ENCODE data around the gene ADARB2. TPM values are rescaled to one million over a fixed set of nuclear protein-coding genes. Genes with fewer than 3 reads are reported as not detected.
"Not testable (repeated sequence)": the region's sequence is repeated elsewhere in the genome, so short reads cannot be mapped to it uniquely, and the experiment has no call there.

Gene ADARB2
- total RNA-seq, 1 donor from 2014 or later = 0.11 TPM

- intact Hi-C loops (cut with micrococcal nuclease) = no loop called here
These were observed 336.0 kb downstream of the ADARB2 start for GRCh38 chr10:1401071-1401965.

DNA sequence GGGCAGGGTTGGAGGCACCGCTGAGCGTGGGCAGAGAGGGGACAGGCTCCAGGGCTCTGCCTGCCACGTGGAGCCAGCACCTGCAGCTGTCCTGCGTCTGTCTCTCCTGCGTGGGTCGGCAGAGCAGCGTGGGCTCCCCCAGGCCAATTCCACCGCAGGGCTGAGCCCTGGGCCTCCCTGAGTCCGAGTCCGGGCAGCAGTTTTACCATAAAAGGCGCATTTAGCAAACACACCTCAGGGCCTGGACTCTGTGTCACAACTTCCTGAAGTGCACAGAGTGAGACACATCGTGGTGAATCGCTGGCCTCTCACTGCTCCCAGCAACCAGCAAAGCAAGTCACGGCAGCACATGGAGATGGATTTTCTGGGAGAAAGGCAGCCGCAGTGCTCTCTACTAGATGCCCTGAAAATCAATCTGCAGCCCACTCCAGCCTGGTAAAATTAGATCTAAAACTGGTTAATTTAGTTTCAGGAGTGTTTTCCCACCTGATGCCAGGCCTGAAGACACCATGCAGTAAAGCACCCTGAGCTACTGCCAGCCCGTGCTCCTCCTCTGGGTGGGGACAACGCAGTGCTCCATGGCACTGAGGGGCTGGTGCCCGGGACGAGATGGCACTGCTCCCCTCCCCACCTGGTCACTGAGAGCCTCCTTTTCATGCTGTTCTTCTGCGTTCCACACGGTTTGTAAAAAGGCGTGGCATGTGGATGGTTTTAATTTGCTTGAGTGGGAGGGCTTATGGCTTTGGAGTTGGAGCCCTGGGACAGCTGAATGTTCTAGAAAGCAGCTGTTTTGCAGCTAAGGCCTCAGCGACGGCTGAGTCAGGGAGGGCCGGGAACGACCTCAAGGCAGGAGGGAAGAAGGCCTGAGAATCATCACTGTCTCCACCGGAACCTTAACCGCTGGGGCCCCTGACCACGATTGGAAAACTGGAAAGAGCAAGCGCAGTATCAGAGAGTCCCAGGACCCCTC is 336.9 kb downstream of the ADARB2 start:
- DNase-seq = no peak
- Histone ChIP-seq H3K36me3 (no peaks in the 10 kb centered on the region), H3K9me3 (replicated peaks) (no peaks in the 10 kb centered on the region), H3K27me3 (ENCODE audit: low read depth) (peaks cover 73% of the 10 kb centered on the region), H3K27ac (replicated peaks) (no peak overlapping the region), H3K4me3 (no peak overlapping the region), H3K4me1 (no peaks in the 10 kb centered on the region)
- intact Hi-C loops (cut with micrococcal nuclease) = no loop called here
- TF ChIP-seq, protein P1, sequence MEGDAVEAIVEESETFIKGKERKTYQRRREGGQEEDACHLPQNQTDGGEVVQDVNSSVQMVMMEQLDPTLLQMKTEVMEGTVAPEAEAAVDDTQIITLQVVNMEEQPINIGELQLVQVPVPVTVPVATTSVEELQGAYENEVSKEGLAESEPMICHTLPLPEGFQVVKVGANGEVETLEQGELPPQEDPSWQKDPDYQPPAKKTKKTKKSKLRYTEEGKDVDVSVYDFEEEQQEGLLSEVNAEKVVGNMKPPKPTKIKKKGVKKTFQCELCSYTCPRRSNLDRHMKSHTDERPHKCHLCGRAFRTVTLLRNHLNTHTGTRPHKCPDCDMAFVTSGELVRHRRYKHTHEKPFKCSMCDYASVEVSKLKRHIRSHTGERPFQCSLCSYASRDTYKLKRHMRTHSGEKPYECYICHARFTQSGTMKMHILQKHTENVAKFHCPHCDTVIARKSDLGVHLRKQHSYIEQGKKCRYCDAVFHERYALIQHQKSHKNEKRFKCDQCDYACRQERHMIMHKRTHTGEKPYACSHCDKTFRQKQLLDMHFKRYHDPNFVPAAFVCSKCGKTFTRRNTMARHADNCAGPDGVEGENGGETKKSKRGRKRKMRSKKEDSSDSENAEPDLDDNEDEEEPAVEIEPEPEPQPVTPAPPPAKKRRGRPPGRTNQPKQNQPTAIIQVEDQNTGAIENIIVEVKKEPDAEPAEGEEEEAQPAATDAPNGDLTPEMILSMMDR (IDR thresholded peaks at IDR 0.05; ENCODE audit: borderline replicate concordance) = no peak

More at GRCh38 chr10:1401071-1401965, 336.0 kb downstream of the ADARB2 start:
- H3K27me3 ChIP-seq (ENCODE audit: low read depth) = peaks cover 81% of the 10 kb centered on the region
- DNase-seq = no peak
- TF ChIP-seq, protein P1 (IDR thresholded peaks at IDR 0.05; ENCODE audit: borderline replicate concordance) = no peak
- no peak overlapping the region for H3K4me3 ChIP-seq
- no peaks in the 10 kb centered on the region for H3K36me3 ChIP-seq
- no peak overlapping the region for H3K27ac ChIP-seq (replicated peaks)
- no peaks in the 10 kb centered on the region for H3K4me1 ChIP-seq
- H3K9me3 ChIP-seq (replicated peaks) = no peaks in the 10 kb centered on the region

DNA sequence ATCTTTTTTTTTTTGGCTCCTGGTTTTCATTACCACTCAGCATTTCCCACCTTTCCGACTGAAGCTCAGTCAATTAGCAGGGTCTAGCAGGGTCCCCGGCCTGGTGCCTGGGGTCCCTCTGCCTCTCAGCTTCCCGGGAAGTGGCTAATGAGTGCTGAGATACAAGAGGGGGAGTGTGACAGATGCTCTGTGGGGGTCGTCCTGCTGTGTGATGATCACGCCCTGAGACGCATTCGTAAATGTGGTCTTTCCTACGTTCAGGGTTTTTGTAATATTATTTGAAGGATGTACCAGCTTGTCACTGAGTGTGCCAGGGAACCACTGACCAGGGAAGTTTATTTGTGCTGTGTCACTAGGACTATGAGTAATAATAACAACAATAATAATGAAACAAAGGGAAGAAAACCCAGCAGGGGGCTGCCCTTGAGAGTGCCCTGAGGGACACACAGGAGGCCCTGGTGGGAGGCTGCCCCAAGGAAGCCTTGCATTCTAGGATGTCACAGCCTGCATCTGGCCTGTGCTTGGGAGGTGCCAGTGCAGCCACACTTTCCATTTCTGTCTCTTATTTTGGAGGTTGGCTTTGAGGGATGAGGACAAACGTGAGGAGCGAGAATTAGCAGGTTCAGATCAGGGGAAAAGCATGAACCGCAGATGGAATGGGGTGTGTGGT is 337.8 kb downstream of the ADARB2 start:
- Histone ChIP-seq H3K4me3 (no peak overlapping the region), H3K9me3 (replicated peaks) (no peaks in the 10 kb centered on the region), H3K27ac (replicated peaks) (no peak overlapping the region), H3K27me3 (ENCODE audit: low read depth) (peaks cover 65% of the 10 kb centered on the region), H3K36me3 (no peaks in the 10 kb centered on the region), H3K4me1 (no peaks in the 10 kb centered on the region)
- intact Hi-C loops (cut with micrococcal nuclease) = no loop called here
- DNase-seq = no peak
- TF ChIP-seq, protein P1 (IDR thresholded peaks at IDR 0.05; ENCODE audit: borderline replicate concordance) = no peak

GRCh38 chr10:1398626-1399410 is 338.5 kb downstream of the ADARB2 start:
- Histone ChIP-seq H3K4me3 (no peak overlapping the region), H3K4me1 (no peaks in the 10 kb centered on the region), H3K9me3 (replicated peaks) (no peaks in the 10 kb centered on the region), H3K27ac (replicated peaks) (no peak overlapping the region), H3K27me3 (ENCODE audit: low read depth) (peaks cover 58% of the 10 kb centered on the region), H3K36me3 (no peaks in the 10 kb centered on the region)
- intact Hi-C loops (cut with micrococcal nuclease) = no loop called here
- TF ChIP-seq, protein P1 (IDR thresholded peaks at IDR 0.05; ENCODE audit: borderline replicate concordance) = no peak
- DNase-seq = no peak

DNA sequence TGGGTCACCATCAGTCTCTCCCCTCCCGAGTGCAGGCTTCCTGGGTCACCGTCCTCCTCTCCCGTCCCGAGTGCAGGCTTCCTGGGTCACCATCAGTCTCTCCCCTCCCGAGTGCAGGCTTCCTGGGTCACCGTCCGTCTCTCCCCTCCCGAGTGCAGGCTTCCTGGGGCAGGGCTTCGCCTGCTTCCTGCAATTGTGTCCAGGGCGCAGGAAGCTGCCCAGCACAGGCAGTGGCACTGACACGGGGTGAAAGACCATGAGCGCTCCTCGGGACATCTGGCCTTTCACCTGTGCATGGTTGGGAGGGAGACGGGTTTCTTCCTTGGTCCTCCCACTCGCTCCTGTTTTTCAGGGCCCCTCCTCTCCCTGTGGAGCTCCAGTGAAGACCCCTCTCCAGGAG is 339.2 kb downstream of the ADARB2 start:
- DNase-seq; intact Hi-C loops (cut with micrococcal nuclease); H3K4me3 ChIP-seq; H3K9me3 ChIP-seq (replicated peaks); H3K27ac ChIP-seq (replicated peaks); H3K4me1 ChIP-seq; H3K36me3 ChIP-seq: not testable (repeated sequence)
- H3K27me3 ChIP-seq (ENCODE audit: low read depth) = peaks cover 51% of the 10 kb centered on the region

Measured in left ventricle myocardium inferior (tissue), 1 donor.